Measurements from ENCODE around the gene PAPPA2. TPM values are rescaled to one million over a fixed set of nuclear protein-coding genes. Genes with fewer than 3 reads are reported as not detected.

The PAPPA2 gene
- total RNA-seq, 2 experiments from 2014 or later = 0.08 TPM

- Mint-ChIP-seq H3K4me3 (no peak overlapping the region), H3K9me3 (no peaks in the 10 kb centered on the region), H3K27me3 (no peaks in the 10 kb centered on the region), H3K4me1 (no peaks in the 10 kb centered on the region), H3K27ac (no peak overlapping the region), H3K36me3 (ENCODE audit: low read depth) (no peaks in the 10 kb centered on the region)
- ChIA-PET CTCF (no interaction called here), POLR2A (no interaction called here)
- DNase-seq = no peak
Observed at GRCh38 chr1:176574756-176575155, 111.8 kb downstream of the PAPPA2 start.

- H3K27ac Mint-ChIP-seq = no peak overlapping the region
- no peaks in the 10 kb centered on the region for H3K27me3 Mint-ChIP-seq
- H3K4me1 Mint-ChIP-seq = no peaks in the 10 kb centered on the region
- no peaks in the 10 kb centered on the region for H3K9me3 Mint-ChIP-seq
- no peak for DNase-seq
- H3K36me3 Mint-ChIP-seq (ENCODE audit: low read depth) = no peaks in the 10 kb centered on the region
- no peak overlapping the region for H3K4me3 Mint-ChIP-seq
- ChIA-PET POLR2A (no interaction called here), CTCF (no interaction called here)
Observed at GRCh38 chr1:176575991-176576390, 113.0 kb downstream of the PAPPA2 start.

- no peaks in the 10 kb centered on the region for H3K27me3 Mint-ChIP-seq
- no peaks in the 10 kb centered on the region for H3K36me3 Mint-ChIP-seq (ENCODE audit: low read depth)
- CTCF ChIA-PET = no interaction called here
- H3K9me3 Mint-ChIP-seq = no peaks in the 10 kb centered on the region
- H3K27ac Mint-ChIP-seq = no peak overlapping the region
- POLR2A ChIA-PET = no interaction called here
- H3K4me1 Mint-ChIP-seq = no peaks in the 10 kb centered on the region
- H3K4me3 Mint-ChIP-seq = no peak overlapping the region
- no peak for DNase-seq
Observed at GRCh38 chr1:176576670-176577069, 113.7 kb downstream of the PAPPA2 start.

GRCh38 chr1:176577646-176578197 is 114.7 kb downstream of the PAPPA2 start:
- Mint-ChIP-seq H3K27ac (no peak overlapping the region), H3K27me3 (no peaks in the 10 kb centered on the region), H3K9me3 (no peaks in the 10 kb centered on the region), H3K4me3 (no peak overlapping the region), H3K4me1 (no peaks in the 10 kb centered on the region), H3K36me3 (ENCODE audit: low read depth) (no peaks in the 10 kb centered on the region)
- ChIA-PET POLR2A (no interaction called here), CTCF (interaction anchor here (1.0 kb wide), 1 partner anchor 14 kb away, joined by 3 read pairs; no protein-coding TSS in a partner anchor)
- no peak for DNase-seq

- H3K36me3 Mint-ChIP-seq (ENCODE audit: low read depth) = no peaks in the 10 kb centered on the region
- no peaks in the 10 kb centered on the region for H3K4me1 Mint-ChIP-seq
- no peak for DNase-seq
- ChIA-PET POLR2A (no interaction called here), CTCF (no interaction called here)
- H3K4me3 Mint-ChIP-seq = no peak overlapping the region
- H3K27ac Mint-ChIP-seq = no peak overlapping the region
- H3K27me3 Mint-ChIP-seq = no peaks in the 10 kb centered on the region
- no peaks in the 10 kb centered on the region for H3K9me3 Mint-ChIP-seq
Observed at GRCh38 chr1:176579087-176579486, 116.1 kb downstream of the PAPPA2 start.

GRCh38 chr1:176595217-176595616 is 132.2 kb downstream of the PAPPA2 start:
- Mint-ChIP-seq H3K27me3 (no peaks in the 10 kb centered on the region), H3K9me3 (peaks cover 4% of the 10 kb centered on the region), H3K4me3 (no peak overlapping the region), H3K27ac (no peak overlapping the region), H3K4me1 (no peaks in the 10 kb centered on the region), H3K36me3 (ENCODE audit: low read depth) (no peaks in the 10 kb centered on the region)
- POLR2A ChIA-PET = no interaction called here
- CTCF ChIA-PET = no interaction called here
- DNase-seq = no peak

GRCh38 chr1:176601348-176601747 is 138.4 kb downstream of the PAPPA2 start:
- DNase-seq = no peak
- H3K9me3 Mint-ChIP-seq = no peaks in the 10 kb centered on the region
- ChIA-PET POLR2A (no interaction called here), CTCF (no interaction called here)
- no peak overlapping the region for H3K4me3 Mint-ChIP-seq
- H3K36me3 Mint-ChIP-seq (ENCODE audit: low read depth) = no peaks in the 10 kb centered on the region
- H3K27ac Mint-ChIP-seq = no peak overlapping the region
- H3K4me1 Mint-ChIP-seq = no peaks in the 10 kb centered on the region
- H3K27me3 Mint-ChIP-seq = no peaks in the 10 kb centered on the region

GRCh38 chr1:176602388-176603004 is 139.5 kb downstream of the PAPPA2 start:
- H3K4me3 Mint-ChIP-seq = no peak overlapping the region
- H3K27ac Mint-ChIP-seq = no peak overlapping the region
- H3K27me3 Mint-ChIP-seq = no peaks in the 10 kb centered on the region
- ChIA-PET POLR2A (no interaction called here), CTCF (no interaction called here)
- no peak for DNase-seq
- no peaks in the 10 kb centered on the region for H3K4me1 Mint-ChIP-seq
- H3K36me3 Mint-ChIP-seq (ENCODE audit: low read depth) = no peaks in the 10 kb centered on the region
- no peaks in the 10 kb centered on the region for H3K9me3 Mint-ChIP-seq

GRCh38 chr1:176603696-176604095 is 140.7 kb downstream of the PAPPA2 start:
- CTCF ChIA-PET = no interaction called here
- Mint-ChIP-seq H3K36me3 (ENCODE audit: low read depth) (no peaks in the 10 kb centered on the region), H3K4me3 (no peak overlapping the region), H3K27ac (no peak overlapping the region), H3K4me1 (no peaks in the 10 kb centered on the region), H3K9me3 (no peaks in the 10 kb centered on the region), H3K27me3 (no peaks in the 10 kb centered on the region)
- POLR2A ChIA-PET = no interaction called here
- DNase-seq = no peak

- H3K36me3 Mint-ChIP-seq (ENCODE audit: low read depth) = no peaks in the 10 kb centered on the region
- H3K4me3 Mint-ChIP-seq = no peak overlapping the region
- POLR2A ChIA-PET = no interaction called here
- CTCF ChIA-PET = no interaction called here
- no peaks in the 10 kb centered on the region for H3K4me1 Mint-ChIP-seq
- H3K27me3 Mint-ChIP-seq = no peaks in the 10 kb centered on the region
- no peak for DNase-seq
- H3K9me3 Mint-ChIP-seq = no peaks in the 10 kb centered on the region
- no peak overlapping the region for H3K27ac Mint-ChIP-seq
Observed at GRCh38 chr1:176604461-176604860, 141.5 kb downstream of the PAPPA2 start.

- Mint-ChIP-seq H3K4me1 (no peaks in the 10 kb centered on the region), H3K27ac (no peak overlapping the region), H3K36me3 (ENCODE audit: low read depth) (no peaks in the 10 kb centered on the region), H3K4me3 (no peak overlapping the region), H3K9me3 (no peaks in the 10 kb centered on the region), H3K27me3 (no peaks in the 10 kb centered on the region)
- CTCF ChIA-PET = no interaction called here
- POLR2A ChIA-PET = no interaction called here
- no peak for DNase-seq
Observed at GRCh38 chr1:176605176-176605575, 142.2 kb downstream of the PAPPA2 start.

- DNase-seq = no peak
- POLR2A ChIA-PET = no interaction called here
- H3K27me3 Mint-ChIP-seq = no peaks in the 10 kb centered on the region
- H3K36me3 Mint-ChIP-seq (ENCODE audit: low read depth) = no peaks in the 10 kb centered on the region
- no peaks in the 10 kb centered on the region for H3K9me3 Mint-ChIP-seq
- H3K4me1 Mint-ChIP-seq = no peaks in the 10 kb centered on the region
- CTCF ChIA-PET = no interaction called here
- H3K27ac Mint-ChIP-seq = no peak overlapping the region
- H3K4me3 Mint-ChIP-seq = no peak overlapping the region
Observed at GRCh38 chr1:176609556-176610408, 146.8 kb downstream of the PAPPA2 start.

- no peaks in the 10 kb centered on the region for H3K27me3 Mint-ChIP-seq
- H3K4me1 Mint-ChIP-seq = no peaks in the 10 kb centered on the region
- DNase-seq = no peak
- POLR2A ChIA-PET = no interaction called here
- no peaks in the 10 kb centered on the region for H3K9me3 Mint-ChIP-seq
- no peaks in the 10 kb centered on the region for H3K36me3 Mint-ChIP-seq (ENCODE audit: low read depth)
- H3K4me3 Mint-ChIP-seq = no peak overlapping the region
- no peak overlapping the region for H3K27ac Mint-ChIP-seq
- CTCF ChIA-PET = no interaction called here
Observed at GRCh38 chr1:176612791-176613190, 149.8 kb downstream of the PAPPA2 start.

GRCh38 chr1:176617881-176618280 is 154.9 kb downstream of the PAPPA2 start:
- CTCF ChIA-PET = no interaction called here
- H3K9me3 Mint-ChIP-seq = no peaks in the 10 kb centered on the region
- POLR2A ChIA-PET = no interaction called here
- no peak overlapping the region for H3K27ac Mint-ChIP-seq
- no peak overlapping the region for H3K4me3 Mint-ChIP-seq
- H3K27me3 Mint-ChIP-seq = no peaks in the 10 kb centered on the region
- DNase-seq = no peak
- H3K36me3 Mint-ChIP-seq (ENCODE audit: low read depth) = no peaks in the 10 kb centered on the region
- H3K4me1 Mint-ChIP-seq = no peaks in the 10 kb centered on the region
